Measurements from ENCODE around the gene UBXN1.
"Not testable (repeated sequence)": the region's sequence is repeated elsewhere in the genome, so short reads cannot be mapped to it uniquely, and the experiment has no call there.

UBXN1 gene

GRCh38 chr11:62664405-62665074, 14.3 kb downstream of the UBXN1 start:
- H3K27me3 ChIP-seq (ENCODE audit: insufficient read depth, poor library complexity, severe bottlenecking), result no peaks in the 10 kb centered on the region
- peak overlapping the region; percentile 88 for H3K4me3 ChIP-seq (ENCODE audit: severe bottlenecking)
- DNase-seq (ENCODE audit: low spot score) (peak; percentile 72), ATAC-seq (ENCODE audit: low read depth) (peak; percentile 51)
- H3K9me3 ChIP-seq (ENCODE audit: severe bottlenecking), result no peaks in the 10 kb centered on the region
- H3K4me1 ChIP-seq (ENCODE audit: insufficient read depth, poor library complexity, severe bottlenecking), result no peaks in the 10 kb centered on the region
- H3K36me3 ChIP-seq (ENCODE audit: low read depth), result peaks cover 32% of the 10 kb centered on the region
- peak overlapping the region; percentile 84 for H3K27ac ChIP-seq (ENCODE audit: poor library complexity, severe bottlenecking)
- no peak for TF ChIP-seq CTCF (IDR thresholded peaks at IDR 0.05; ENCODE audit: poor library complexity, severe bottlenecking)

GRCh38 chr11:62656796-62657429, 22.0 kb downstream of the UBXN1 start:
- no peak for ATAC-seq (ENCODE audit: low read depth)
- Histone ChIP-seq H3K27me3 (ENCODE audit: insufficient read depth, poor library complexity, severe bottlenecking) (no peaks in the 10 kb centered on the region), H3K4me3 (ENCODE audit: severe bottlenecking) (no peak overlapping the region), H3K27ac (ENCODE audit: poor library complexity, severe bottlenecking) (no peak overlapping the region), H3K4me1 (ENCODE audit: insufficient read depth, poor library complexity, severe bottlenecking) (no peaks in the 10 kb centered on the region), H3K36me3 (ENCODE audit: low read depth) (0 out of 2 replicates have a peak, but pooled peaks cover 4% of the 10 kb centered on the region), H3K9me3 (ENCODE audit: severe bottlenecking) (no peaks in the 10 kb centered on the region)
- DNase-seq (ENCODE audit: low spot score), result no peak
- TF ChIP-seq CTCF (IDR thresholded peaks at IDR 0.05; ENCODE audit: poor library complexity, severe bottlenecking), result no peak

GRCh38 chr11:62654297-62654696, 24.6 kb downstream of the UBXN1 start:
- H3K4me1 ChIP-seq (ENCODE audit: insufficient read depth, poor library complexity, severe bottlenecking), result no peaks in the 10 kb centered on the region
- DNase-seq (ENCODE audit: low spot score) (no peak), ATAC-seq (ENCODE audit: low read depth) (no peak)
- no peak overlapping the region for H3K27ac ChIP-seq (ENCODE audit: poor library complexity, severe bottlenecking)
- H3K36me3 ChIP-seq (ENCODE audit: low read depth), result peaks cover 5% of the 10 kb centered on the region; the same call in 1 of the 2 replicates
- no peaks in the 10 kb centered on the region for H3K9me3 ChIP-seq (ENCODE audit: severe bottlenecking)
- TF ChIP-seq CTCF (IDR thresholded peaks at IDR 0.05; ENCODE audit: poor library complexity, severe bottlenecking), result no peak
- H3K27me3 ChIP-seq (ENCODE audit: insufficient read depth, poor library complexity, severe bottlenecking), result no peaks in the 10 kb centered on the region
- H3K4me3 ChIP-seq (ENCODE audit: severe bottlenecking), result no peak overlapping the region

- peaks cover 19% of the 10 kb centered on the region for H3K36me3 ChIP-seq (ENCODE audit: low read depth)
- DNase-seq (ENCODE audit: low spot score) (no peak), ATAC-seq (ENCODE audit: low read depth) (no peak)
- H3K4me3 ChIP-seq (ENCODE audit: severe bottlenecking), result peak overlapping the region; percentile 93
- H3K9me3 ChIP-seq (ENCODE audit: severe bottlenecking), result no peaks in the 10 kb centered on the region
- TF ChIP-seq CTCF (IDR thresholded peaks at IDR 0.05; ENCODE audit: poor library complexity, severe bottlenecking), result no peak
- no peaks in the 10 kb centered on the region for H3K4me1 ChIP-seq (ENCODE audit: insufficient read depth, poor library complexity, severe bottlenecking)
- no peaks in the 10 kb centered on the region for H3K27me3 ChIP-seq (ENCODE audit: insufficient read depth, poor library complexity, severe bottlenecking)
- peak overlapping the region; percentile 52 for H3K27ac ChIP-seq (ENCODE audit: poor library complexity, severe bottlenecking)
These were observed 26.5 kb downstream of the UBXN1 start for GRCh38 chr11:62652161-62653006.

GRCh38 chr11:62650283-62650682, 28.6 kb downstream of the UBXN1 start:
- not testable (repeated sequence) for H3K9me3 ChIP-seq (ENCODE audit: severe bottlenecking); ATAC-seq (ENCODE audit: low read depth); DNase-seq (ENCODE audit: low spot score); H3K27ac ChIP-seq (ENCODE audit: poor library complexity, severe bottlenecking); H3K4me3 ChIP-seq (ENCODE audit: severe bottlenecking); H3K27me3 ChIP-seq (ENCODE audit: insufficient read depth, poor library complexity, severe bottlenecking); H3K4me1 ChIP-seq (ENCODE audit: insufficient read depth, poor library complexity, severe bottlenecking)
- peaks cover 20% of the 10 kb centered on the region for H3K36me3 ChIP-seq (ENCODE audit: low read depth)

All from RWPE2 (cell line).